Colonic mucosa (tissue), 4 donors: ENCODE results near the gene NCAM1. TPM values are rescaled to one million over a fixed set of nuclear protein-coding genes. Genes with fewer than 3 reads are reported as not detected.

Source experiments
- DNase-seq: peaks from one replicate; pipeline ENCODE4 v3.0.0-alpha.2; 2020
- H3K27ac ChIP-seq: fragments of 200-600 bp; one replicate; pipeline ENCODE4 v1.8.0; 2021
- H3K27me3 ChIP-seq: fragments of 200-600 bp; one replicate; pipeline ENCODE4 v1.8.0; 2021
- H3K36me3 ChIP-seq: fragments of 200-600 bp; one replicate; pipeline ENCODE4 v1.8.0; 2021
- H3K4me1 ChIP-seq: fragments of 200-600 bp; one replicate; pipeline ENCODE4 v1.8.0; 2021; ENCODE audit warnings: mild to moderate bottlenecking
- H3K4me3 ChIP-seq: fragments of 200-600 bp; one replicate; pipeline ENCODE4 v1.8.0; 2021
- H3K9ac ChIP-seq, 2 donors: one replicate each; pipeline ENCODE4 v1.7.0; 2013; ENCODE audit warnings: control low read depth in 2 of 2, low read depth in 2 of 2, low read length in 2 of 2
- H3K9me3 ChIP-seq: fragments of 200-600 bp; one replicate; pipeline ENCODE4 v1.8.0; 2021
- intact Hi-C: fragments of 100-400 bp; cut with DNase I; formaldehyde crosslinking; loops from one replicate; pipeline ENCODE4 v1.14.1; 2022
- total RNA-seq, 2 donors: library from RNA; stranded (reverse); fragmentation: NEBNext Ultra II Directional in 1 of 2; extraction: Animal tissue kit (Norgen Biotek cat#: 25700) in 1 of 2; gene quantifications; one replicate each; pipeline ENCODE4 v1.2.1, GENCODE V29; 2021
- TF ChIP-seq, protein P1 (sequence below): fragments of 200-600 bp; IDR thresholded peaks from one replicate; pipeline ENCODE4 v1.8.0; 2022; ENCODE audit warnings: antibody characterized with exemption, mild to moderate bottlenecking
- donor health status: healthy.
- donor health status: DM: no; HTN: no; CAD: no.
- donor health status: DM: no; HTN: no; CAD: no.

Gene NCAM1
- total RNA-seq, 2 donors from 2014 or later, result 2.3 to 10.7 TPM

DNA sequence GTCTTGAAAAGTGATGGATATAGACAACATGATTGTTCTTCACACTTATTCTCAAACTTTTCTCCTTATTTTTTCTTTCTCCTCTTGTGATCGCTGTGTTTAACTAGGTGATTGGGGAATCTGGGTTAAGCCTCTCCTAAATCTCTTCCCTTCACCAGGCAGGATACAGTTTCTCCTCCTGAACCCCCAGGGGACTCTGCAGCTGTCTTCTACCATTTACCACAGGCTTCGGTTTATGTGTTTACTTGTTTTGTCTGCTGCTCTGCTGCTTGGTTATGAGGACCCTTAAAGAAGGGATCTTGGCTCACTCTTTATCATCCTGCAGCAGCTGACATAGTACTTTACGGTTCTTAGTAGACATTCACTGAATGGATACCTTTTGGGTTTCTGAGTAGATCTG lies 124.2 kb downstream of the NCAM1 start:
- TF ChIP-seq, protein P1, sequence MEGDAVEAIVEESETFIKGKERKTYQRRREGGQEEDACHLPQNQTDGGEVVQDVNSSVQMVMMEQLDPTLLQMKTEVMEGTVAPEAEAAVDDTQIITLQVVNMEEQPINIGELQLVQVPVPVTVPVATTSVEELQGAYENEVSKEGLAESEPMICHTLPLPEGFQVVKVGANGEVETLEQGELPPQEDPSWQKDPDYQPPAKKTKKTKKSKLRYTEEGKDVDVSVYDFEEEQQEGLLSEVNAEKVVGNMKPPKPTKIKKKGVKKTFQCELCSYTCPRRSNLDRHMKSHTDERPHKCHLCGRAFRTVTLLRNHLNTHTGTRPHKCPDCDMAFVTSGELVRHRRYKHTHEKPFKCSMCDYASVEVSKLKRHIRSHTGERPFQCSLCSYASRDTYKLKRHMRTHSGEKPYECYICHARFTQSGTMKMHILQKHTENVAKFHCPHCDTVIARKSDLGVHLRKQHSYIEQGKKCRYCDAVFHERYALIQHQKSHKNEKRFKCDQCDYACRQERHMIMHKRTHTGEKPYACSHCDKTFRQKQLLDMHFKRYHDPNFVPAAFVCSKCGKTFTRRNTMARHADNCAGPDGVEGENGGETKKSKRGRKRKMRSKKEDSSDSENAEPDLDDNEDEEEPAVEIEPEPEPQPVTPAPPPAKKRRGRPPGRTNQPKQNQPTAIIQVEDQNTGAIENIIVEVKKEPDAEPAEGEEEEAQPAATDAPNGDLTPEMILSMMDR, result no peak
- Histone ChIP-seq H3K27me3 (no peaks in the 10 kb centered on the region), H3K4me3 (no peak overlapping the region), H3K4me1 (no peaks in the 10 kb centered on the region), H3K9ac (no peak overlapping the region), H3K36me3 (no peaks in the 10 kb centered on the region), H3K9me3 (no peaks in the 10 kb centered on the region), H3K27ac (no peak overlapping the region)
- DNase-seq, result no peak
- intact Hi-C loops, result no loop called here

DNA sequence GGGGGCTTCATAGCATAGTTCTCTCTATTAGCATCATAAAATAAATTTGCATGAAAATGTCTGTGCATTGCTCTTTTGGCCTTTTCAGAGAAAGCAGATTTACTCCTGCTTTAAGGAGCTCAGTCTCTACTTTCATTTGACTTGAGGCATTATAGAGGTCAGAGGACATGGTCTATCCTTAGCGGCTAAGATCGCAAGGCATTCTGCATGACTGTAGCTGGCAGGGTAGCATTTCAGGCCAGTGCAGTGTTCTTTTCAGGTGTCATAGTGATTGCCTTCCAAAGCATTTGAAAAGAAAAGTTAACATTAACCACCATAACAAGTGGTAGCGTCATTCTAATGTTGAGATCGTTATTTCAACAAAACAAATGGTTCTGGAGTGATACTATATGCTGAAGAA lies 126.5 kb downstream of the NCAM1 start:
- DNase-seq, result no peak
- Histone ChIP-seq H3K4me3 (no peak overlapping the region), H3K4me1 (no peaks in the 10 kb centered on the region), H3K9me3 (no peaks in the 10 kb centered on the region), H3K27me3 (no peaks in the 10 kb centered on the region), H3K36me3 (no peaks in the 10 kb centered on the region), H3K27ac (no peak overlapping the region), H3K9ac (no peak overlapping the region)
- TF ChIP-seq, protein P1, result no peak
- intact Hi-C loops, result no loop called here

DNA sequence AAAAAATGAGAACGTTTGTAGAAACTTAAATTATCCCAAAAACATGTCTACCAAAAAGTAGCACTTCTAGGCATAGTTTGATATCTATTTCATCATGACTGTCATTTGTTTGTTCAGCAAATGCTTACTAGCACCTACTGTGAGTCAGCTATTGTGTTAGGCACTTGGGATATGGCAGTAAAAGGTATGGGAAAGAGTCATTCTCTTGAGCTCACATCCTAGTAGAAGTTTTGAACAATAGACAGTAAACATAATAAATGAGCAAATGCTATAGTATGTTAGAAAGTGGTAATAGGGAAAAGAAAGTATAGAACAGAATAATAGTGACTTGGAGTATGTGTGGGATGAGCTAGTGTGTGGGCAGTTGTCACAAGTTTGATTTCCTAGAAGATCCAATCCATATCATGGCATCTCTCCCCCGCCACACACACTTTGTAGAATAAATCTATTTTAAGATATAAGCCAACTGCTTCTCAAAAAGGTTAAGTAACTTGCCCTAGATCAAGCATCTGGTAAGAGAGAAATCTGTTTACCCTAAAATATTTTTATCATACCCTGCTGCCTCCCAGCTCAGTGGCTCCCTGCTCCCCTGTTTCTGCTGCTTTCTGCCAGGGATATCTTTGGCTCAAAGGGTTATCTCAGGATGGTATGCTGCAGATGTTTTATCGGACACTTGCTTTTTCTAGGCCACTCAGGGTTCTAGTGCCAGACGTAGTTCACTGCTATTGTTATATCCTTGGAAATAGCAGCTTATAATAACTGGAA lies 129.7 kb downstream of the NCAM1 start:
- no peaks in the 10 kb centered on the region for H3K36me3 ChIP-seq
- no peaks in the 10 kb centered on the region for H3K9me3 ChIP-seq
- H3K27me3 ChIP-seq, result no peaks in the 10 kb centered on the region
- no peak overlapping the region for H3K27ac ChIP-seq
- no peaks in the 10 kb centered on the region for H3K4me1 ChIP-seq
- intact Hi-C loops, result no loop called here
- TF ChIP-seq, protein P1, result no peak
- H3K9ac ChIP-seq, result no peak overlapping the region
- H3K4me3 ChIP-seq, result no peak overlapping the region
- no peak for DNase-seq

DNA sequence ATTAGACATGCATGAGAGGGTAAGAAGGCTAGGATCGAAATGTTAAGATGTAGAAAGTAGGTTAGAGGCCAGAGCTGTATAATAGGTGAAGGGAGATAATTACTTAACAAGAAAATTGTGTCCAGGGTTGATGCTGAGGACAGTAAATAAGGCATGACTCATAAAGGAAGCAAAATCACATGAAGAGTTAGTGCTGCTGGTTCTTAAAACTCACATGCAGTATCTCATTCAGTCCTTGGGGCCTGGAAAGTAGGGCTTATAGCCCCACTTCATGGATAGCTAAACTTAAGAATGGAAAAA lies 130.2 kb downstream of the NCAM1 start:
- intact Hi-C loops, result no loop called here
- Histone ChIP-seq H3K4me3 (no peak overlapping the region), H3K4me1 (no peaks in the 10 kb centered on the region), H3K36me3 (no peaks in the 10 kb centered on the region), H3K27ac (no peak overlapping the region), H3K9me3 (no peaks in the 10 kb centered on the region), H3K27me3 (no peaks in the 10 kb centered on the region), H3K9ac (no peak overlapping the region)
- DNase-seq, result no peak
- TF ChIP-seq, protein P1, result no peak

DNA sequence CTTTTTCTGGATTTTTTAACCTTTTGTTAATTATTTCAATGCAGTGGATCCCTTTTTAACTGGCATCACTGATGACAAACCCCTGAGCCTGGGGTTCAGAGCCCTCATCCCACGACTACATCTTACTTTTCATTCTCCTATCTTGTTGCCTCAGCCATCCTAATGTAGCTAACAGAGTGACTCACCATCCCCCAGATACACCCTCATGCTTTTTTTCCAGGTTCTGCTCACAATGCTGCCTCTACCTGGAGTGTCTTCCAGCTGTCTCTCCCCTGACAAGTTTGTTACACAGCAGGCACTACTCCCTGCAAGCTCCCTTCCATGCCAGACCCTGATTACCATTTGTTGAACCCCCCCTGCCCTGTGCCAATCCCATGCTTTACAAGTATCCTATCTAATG lies 135.4 kb downstream of the NCAM1 start:
- no peak overlapping the region for H3K27ac ChIP-seq
- H3K36me3 ChIP-seq, result no peaks in the 10 kb centered on the region
- H3K9me3 ChIP-seq, result no peaks in the 10 kb centered on the region
- H3K9ac ChIP-seq, result no peak overlapping the region
- no peaks in the 10 kb centered on the region for H3K27me3 ChIP-seq
- no peak for DNase-seq
- TF ChIP-seq, protein P1, result no peak
- no peak overlapping the region for H3K4me3 ChIP-seq
- H3K4me1 ChIP-seq, result no peaks in the 10 kb centered on the region
- intact Hi-C loops, result no loop called here
